Mesothelial cell of epicardium (in vitro differentiated cells): ENCODE results near the gene SDK1. TPM values are rescaled to one million over a fixed set of nuclear protein-coding genes. Genes with fewer than 3 reads are reported as not detected.

Source experiments
- DNase-seq, 2 experiments: peaks; one replicate each; pipeline ENCODE4 v3.0.0; 2021; ENCODE audit warnings: low spot score in 2 of 2; ENCODE audit not compliant: unreplicated experiment in 2 of 2
- H3K27ac Mint-ChIP-seq: 2 replicates; pipeline ENCODE4 v1.8.0; 2021; ENCODE audit warnings: mixed read lengths
- H3K27me3 Mint-ChIP-seq: 2 replicates; pipeline ENCODE4 v1.8.0; 2021; ENCODE audit warnings: low read depth, mixed read lengths
- H3K36me3 Mint-ChIP-seq: 2 replicates; pipeline ENCODE4 v1.8.0; 2021; ENCODE audit warnings: mixed read lengths
- H3K4me1 Mint-ChIP-seq: 2 replicates; pipeline ENCODE4 v1.8.0; 2021; ENCODE audit warnings: mixed read lengths
- H3K4me3 Mint-ChIP-seq: 2 replicates; pipeline ENCODE4 v1.8.0; 2021; ENCODE audit warnings: mild to moderate bottlenecking, moderate library complexity, mixed read lengths
- H3K9me3 Mint-ChIP-seq: 2 replicates; pipeline ENCODE4 v1.8.0; 2021; ENCODE audit warnings: mixed read lengths
- total RNA-seq: library from RNA; stranded (reverse); gene quantifications from 3 replicates; pipeline ENCODE4 v1.2.1, GENCODE V29; 2021
- TF ChIP-seq, protein P1 (sequence below): fragments of 200-600 bp; sonication (generic); IDR thresholded peaks from one replicate; pipeline ENCODE4 v1.5.0; 2021; ENCODE audit warnings: antibody characterized with exemption; ENCODE audit not compliant: unreplicated experiment

The SDK1 gene
- total RNA-seq, 1 donor from 2014 or later, result 12.8 TPM

DNA sequence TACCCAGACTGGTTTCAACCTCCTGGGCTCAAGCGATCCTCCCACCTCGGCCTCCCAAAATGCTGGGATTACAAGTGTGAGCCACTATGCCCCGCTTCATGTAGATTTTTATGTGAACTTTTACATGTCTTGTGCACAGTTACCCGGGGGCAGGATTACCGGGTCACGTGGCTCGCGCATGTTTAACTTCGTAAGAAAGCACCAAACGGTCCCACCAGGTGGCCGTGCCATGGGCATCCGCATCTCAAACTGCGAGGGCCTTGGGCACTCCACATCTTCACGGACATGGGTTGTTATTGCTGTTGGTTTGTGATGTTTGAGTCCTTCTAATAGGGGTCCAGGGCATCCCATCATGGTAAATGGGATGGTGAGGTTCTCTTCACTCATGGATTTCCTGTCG lies 744.4 kb downstream of the SDK1 start:
- DNase-seq, result no peak
- H3K4me3 Mint-ChIP-seq, result no peak overlapping the region
- H3K36me3 Mint-ChIP-seq, result no peaks in the 10 kb centered on the region
- TF ChIP-seq, protein P1, sequence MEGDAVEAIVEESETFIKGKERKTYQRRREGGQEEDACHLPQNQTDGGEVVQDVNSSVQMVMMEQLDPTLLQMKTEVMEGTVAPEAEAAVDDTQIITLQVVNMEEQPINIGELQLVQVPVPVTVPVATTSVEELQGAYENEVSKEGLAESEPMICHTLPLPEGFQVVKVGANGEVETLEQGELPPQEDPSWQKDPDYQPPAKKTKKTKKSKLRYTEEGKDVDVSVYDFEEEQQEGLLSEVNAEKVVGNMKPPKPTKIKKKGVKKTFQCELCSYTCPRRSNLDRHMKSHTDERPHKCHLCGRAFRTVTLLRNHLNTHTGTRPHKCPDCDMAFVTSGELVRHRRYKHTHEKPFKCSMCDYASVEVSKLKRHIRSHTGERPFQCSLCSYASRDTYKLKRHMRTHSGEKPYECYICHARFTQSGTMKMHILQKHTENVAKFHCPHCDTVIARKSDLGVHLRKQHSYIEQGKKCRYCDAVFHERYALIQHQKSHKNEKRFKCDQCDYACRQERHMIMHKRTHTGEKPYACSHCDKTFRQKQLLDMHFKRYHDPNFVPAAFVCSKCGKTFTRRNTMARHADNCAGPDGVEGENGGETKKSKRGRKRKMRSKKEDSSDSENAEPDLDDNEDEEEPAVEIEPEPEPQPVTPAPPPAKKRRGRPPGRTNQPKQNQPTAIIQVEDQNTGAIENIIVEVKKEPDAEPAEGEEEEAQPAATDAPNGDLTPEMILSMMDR, result no peak
- H3K27ac Mint-ChIP-seq, result no peak overlapping the region
- H3K27me3 Mint-ChIP-seq, result no peaks in the 10 kb centered on the region
- H3K9me3 Mint-ChIP-seq, result no peaks in the 10 kb centered on the region
- H3K4me1 Mint-ChIP-seq, result peaks cover 8% of the 10 kb centered on the region

DNA sequence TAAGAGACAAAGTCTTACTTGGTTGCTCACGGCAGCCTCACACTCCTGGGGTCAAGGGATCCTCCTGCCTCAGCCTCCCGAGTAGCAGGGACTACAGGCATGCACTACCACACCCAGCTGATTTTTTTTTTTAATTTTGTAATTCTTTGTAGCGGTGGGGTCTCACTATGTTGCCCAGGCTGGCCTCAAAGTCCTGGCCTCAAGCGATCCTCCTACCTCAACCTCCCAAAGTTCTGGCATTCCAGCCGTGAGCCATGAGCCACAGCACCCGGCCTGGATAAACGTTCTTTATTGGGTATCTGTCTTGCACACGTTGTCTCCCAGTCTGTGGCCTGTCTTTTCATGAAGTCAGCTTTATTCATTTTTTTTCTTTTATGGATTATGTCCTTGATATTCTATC lies 744.9 kb downstream of the SDK1 start:
- Mint-ChIP-seq H3K36me3 (no peaks in the 10 kb centered on the region), H3K9me3 (no peaks in the 10 kb centered on the region), H3K4me3 (no peak overlapping the region), H3K4me1 (peaks cover 7% of the 10 kb centered on the region), H3K27me3 (no peaks in the 10 kb centered on the region), H3K27ac (no peak overlapping the region)
- TF ChIP-seq, protein P1, result no peak
- no peak for DNase-seq

- Mint-ChIP-seq H3K36me3 (no peaks in the 10 kb centered on the region), H3K4me1 (peaks cover 4% of the 10 kb centered on the region), H3K27me3 (no peaks in the 10 kb centered on the region), H3K27ac (no peak overlapping the region), H3K9me3 (no peaks in the 10 kb centered on the region), H3K4me3 (no peak overlapping the region)
- no peak for DNase-seq
- TF ChIP-seq, protein P1, result no peak
These were observed 747.3 kb downstream of the SDK1 start for GRCh38 chr7:4048336-4048735.

DNA sequence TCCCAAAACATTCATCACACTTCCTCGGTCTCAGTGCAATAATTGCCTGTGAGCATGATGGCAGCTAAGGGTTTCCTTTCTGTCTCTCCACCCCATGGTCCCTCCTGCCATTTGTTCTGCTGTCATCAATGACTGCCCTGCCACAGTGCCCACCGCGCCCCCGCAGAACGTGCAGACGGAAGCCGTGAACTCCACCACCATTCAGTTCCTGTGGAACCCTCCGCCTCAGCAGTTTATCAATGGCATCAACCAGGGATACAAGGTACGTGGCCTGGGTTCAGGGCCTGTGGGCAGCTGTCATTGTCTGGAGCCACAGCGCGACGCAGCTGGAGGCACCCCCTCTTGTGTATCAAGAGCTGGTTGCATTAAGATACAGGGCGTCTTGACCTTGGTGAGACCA lies 748.1 kb downstream of the SDK1 start:
- no peak overlapping the region for H3K27ac Mint-ChIP-seq
- H3K36me3 Mint-ChIP-seq, result no peaks in the 10 kb centered on the region
- H3K4me1 Mint-ChIP-seq, result peaks cover 4% of the 10 kb centered on the region
- no peaks in the 10 kb centered on the region for H3K9me3 Mint-ChIP-seq
- no peaks in the 10 kb centered on the region for H3K27me3 Mint-ChIP-seq
- H3K4me3 Mint-ChIP-seq, result no peak overlapping the region
- DNase-seq, result no peak
- TF ChIP-seq, protein P1, result no peak

DNA sequence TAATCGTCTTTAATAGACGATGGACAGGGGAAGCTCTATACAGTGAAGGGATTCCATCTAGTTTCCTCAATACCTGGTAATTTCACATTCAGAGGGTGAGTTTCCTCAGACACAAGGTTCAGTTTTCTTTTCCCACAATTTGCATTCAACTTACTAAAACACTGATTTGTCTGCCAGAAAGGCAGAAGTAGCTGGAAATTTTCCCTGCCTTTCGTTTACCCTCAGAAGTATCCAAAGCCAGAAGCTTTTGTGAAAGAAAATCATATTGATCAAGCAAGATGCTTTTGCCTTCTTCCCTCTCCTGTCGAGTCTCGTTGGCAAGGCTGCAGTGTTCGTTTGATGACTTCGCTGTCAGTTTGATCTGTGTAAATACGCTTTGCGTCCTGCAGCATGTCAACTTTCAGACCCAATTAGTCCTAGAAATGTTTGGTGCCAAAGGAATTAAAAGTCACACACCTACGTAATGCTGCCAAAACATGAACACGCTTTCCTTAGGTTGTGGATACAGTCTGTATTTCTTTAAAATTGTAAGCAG lies 749.1 kb downstream of the SDK1 start:
- no peak overlapping the region for H3K4me3 Mint-ChIP-seq
- no peak for DNase-seq
- peaks cover 4% of the 10 kb centered on the region for H3K4me1 Mint-ChIP-seq

More for the DNA sequence above, 749.1 kb downstream of the SDK1 start:
- TF ChIP-seq, protein P1, result no peak
- H3K36me3 Mint-ChIP-seq, result no peaks in the 10 kb centered on the region
- no peak overlapping the region for H3K27ac Mint-ChIP-seq
- no peaks in the 10 kb centered on the region for H3K27me3 Mint-ChIP-seq
- H3K9me3 Mint-ChIP-seq, result peaks cover 1% of the 10 kb centered on the region
